MCF 10A (cell line): ENCODE measurements around the gene UBR4. TPM values are rescaled to one million over a fixed set of nuclear protein-coding genes. Genes with fewer than 3 reads are reported as not detected.
A peak's percentile ranks its signal among the peaks of the same experiment; 100 is the strongest.
"Not testable (repeated sequence)": the region's sequence is repeated elsewhere in the genome, so short reads cannot be mapped to it uniquely, and the experiment has no call there.

ENCODE experiments used
- BruUV-seq: library from RNA; stranded (reverse); fragments of 400-500 nt; replicated peaks from 2 replicates; lab custom pipeline; 2021; lab: Mats Ljungman, UMichigan
- CTCF ChIA-PET: fragments of 300-600 bp; sonication (Branson Sonifier 250); formaldehyde crosslinking; extraction: SDS; loops from one replicate; lab custom pipeline; 2021; ENCODE audit warnings: antibody characterized with exemption, inconsistent platforms; lab: Yijun Ruan, JAX
- POLR2A ChIA-PET: fragments of 300-600, 350-650 bp; sonication (Branson Sonifier 250); formaldehyde crosslinking; extraction: SDS; loops from one replicate; lab custom pipeline; 2020; ENCODE audit warnings: antibody characterized with exemption, inconsistent platforms; lab: Yijun Ruan, JAX
- DNase-seq: peaks from one replicate; pipeline ENCODE4 v3.0.0-alpha.2; 2018; ENCODE audit not compliant: unreplicated experiment
- H3K27ac Mint-ChIP-seq: one replicate; pipeline ENCODE4 v1.8.0; 2022; ENCODE audit warnings: mild to moderate bottlenecking, low read depth, mixed read lengths; ENCODE audit not compliant: unreplicated experiment
- H3K27me3 Mint-ChIP-seq: one replicate; pipeline ENCODE4 v1.8.0; 2022; ENCODE audit warnings: mixed read lengths; ENCODE audit not compliant: insufficient read depth, unreplicated experiment
- H3K36me3 Mint-ChIP-seq: one replicate; pipeline ENCODE4 v1.8.0; 2022; ENCODE audit warnings: mild to moderate bottlenecking, moderate library complexity, mixed read lengths; ENCODE audit not compliant: insufficient read depth, unreplicated experiment
- H3K4me1 Mint-ChIP-seq: one replicate; pipeline ENCODE4 v1.8.0; 2022; ENCODE audit warnings: mixed read lengths; ENCODE audit not compliant: insufficient read depth, unreplicated experiment
- H3K4me3 Mint-ChIP-seq: one replicate; pipeline ENCODE4 v1.8.0; 2022; ENCODE audit warnings: mild to moderate bottlenecking, moderate library complexity, mixed read lengths; ENCODE audit not compliant: unreplicated experiment
- H3K9me3 Mint-ChIP-seq: one replicate; pipeline ENCODE4 v1.8.0; 2022; ENCODE audit warnings: mixed read lengths; ENCODE audit not compliant: unreplicated experiment
- intact Hi-C: fragments of 100-400 bp; cut with micrococcal nuclease; formaldehyde crosslinking; loops from 2 replicates; pipeline ENCODE4 v1.14.1; 2022
- total RNA-seq: library from RNA; stranded (reverse); gene quantifications from 2 replicates; pipeline ENCODE4 v1.2.3, GENCODE V29; 2022
- TF ChIP-seq, protein P1 (sequence below): fragments of 200-600 bp; IDR thresholded peaks from one replicate; pipeline ENCODE4 v1.8.0; 2022; ENCODE audit warnings: antibody characterized with exemption, mild to moderate bottlenecking; ENCODE audit not compliant: unreplicated experiment

UBR4 gene
- total RNA-seq, 1 experiment from 2014 or later, result 154 TPM

DNA sequence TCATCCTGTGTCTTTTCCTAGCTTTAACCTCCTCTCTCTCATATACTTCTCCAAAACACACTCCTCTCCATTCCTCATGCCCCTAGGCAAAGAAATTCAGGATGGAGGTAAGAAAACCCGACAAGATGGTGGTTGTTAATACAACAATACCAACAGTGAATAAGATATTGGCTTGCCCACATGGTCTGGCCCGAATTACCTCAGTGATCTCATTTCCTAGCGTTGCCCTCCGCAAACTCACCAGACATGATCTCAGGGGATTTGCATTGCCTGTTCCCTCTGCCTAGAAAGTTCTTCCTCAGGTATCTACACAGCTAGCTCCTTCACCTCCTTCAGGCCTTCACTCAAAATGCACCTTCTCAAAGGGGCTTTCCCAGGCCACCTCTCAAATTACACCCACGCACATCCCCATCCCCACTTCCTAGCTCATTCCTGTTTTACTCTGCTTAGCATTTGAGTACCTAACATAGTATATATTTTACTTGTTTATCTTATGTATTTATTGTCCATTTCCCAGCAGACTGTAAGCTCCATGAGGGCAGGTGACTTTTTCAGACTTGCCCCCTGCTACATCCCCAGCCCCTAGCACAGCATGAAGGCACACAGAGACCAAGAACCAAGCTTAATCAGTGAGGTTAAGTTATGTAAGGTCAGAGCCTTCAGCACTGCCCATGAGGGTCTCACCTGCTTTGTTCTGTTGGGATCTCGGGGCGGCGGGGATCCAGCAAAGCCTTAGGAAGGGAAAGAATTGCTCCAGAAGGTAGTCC is 10.2 kb upstream of the UBR4 start:
- H3K27me3 Mint-ChIP-seq, result no peaks in the 10 kb centered on the region
- POLR2A ChIA-PET, result interaction anchor here (1.3 to 2.7 kb wide), 2 partner anchors 11 to 21 kb away, joined by 3 to 8 read pairs; partner anchors contain the start of gene UBR4

DNA sequence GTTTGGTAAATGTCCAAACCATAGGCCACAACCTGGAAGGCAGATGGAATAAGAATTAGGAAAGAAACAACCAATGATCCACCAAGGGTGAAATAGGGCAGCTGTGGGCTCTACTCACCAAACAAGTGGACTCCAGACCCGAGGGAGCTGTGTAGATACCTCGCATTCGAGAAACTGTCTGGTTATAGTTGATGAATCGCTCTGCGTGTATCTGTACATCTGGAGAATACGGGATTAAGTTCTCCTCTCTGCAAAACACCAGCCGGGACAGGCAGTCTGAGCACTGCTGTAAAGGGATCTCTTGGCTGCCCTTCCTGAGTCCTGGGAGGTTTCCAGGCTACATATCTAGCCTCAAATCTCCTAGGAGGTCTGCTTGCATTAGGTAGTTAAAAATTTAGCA is 9.4 kb upstream of the UBR4 start:
- H3K27me3 Mint-ChIP-seq, result no peaks in the 10 kb centered on the region
- ChIA-PET CTCF (interaction anchor here (0.6 to 1.0 kb wide), 3 partner anchors 18 to 173 kb away, joined by 3 to 4 read pairs (median 3); no protein-coding TSS in a partner anchor), POLR2A (interaction anchor here (0.6 to 2.7 kb wide), 4 partner anchors 8 to 82 kb away, joined by 3 to 8 read pairs (median 3); partner anchors contain the start of gene UBR4)
- BruUV-seq, result no TSS peak
- no peak overlapping the region for H3K27ac Mint-ChIP-seq
- H3K4me1 Mint-ChIP-seq, result no peaks in the 10 kb centered on the region
- DNase-seq, result no peak
- H3K4me3 Mint-ChIP-seq, result no peak overlapping the region
- intact Hi-C loops, result no loop called here
- TF ChIP-seq, protein P1, sequence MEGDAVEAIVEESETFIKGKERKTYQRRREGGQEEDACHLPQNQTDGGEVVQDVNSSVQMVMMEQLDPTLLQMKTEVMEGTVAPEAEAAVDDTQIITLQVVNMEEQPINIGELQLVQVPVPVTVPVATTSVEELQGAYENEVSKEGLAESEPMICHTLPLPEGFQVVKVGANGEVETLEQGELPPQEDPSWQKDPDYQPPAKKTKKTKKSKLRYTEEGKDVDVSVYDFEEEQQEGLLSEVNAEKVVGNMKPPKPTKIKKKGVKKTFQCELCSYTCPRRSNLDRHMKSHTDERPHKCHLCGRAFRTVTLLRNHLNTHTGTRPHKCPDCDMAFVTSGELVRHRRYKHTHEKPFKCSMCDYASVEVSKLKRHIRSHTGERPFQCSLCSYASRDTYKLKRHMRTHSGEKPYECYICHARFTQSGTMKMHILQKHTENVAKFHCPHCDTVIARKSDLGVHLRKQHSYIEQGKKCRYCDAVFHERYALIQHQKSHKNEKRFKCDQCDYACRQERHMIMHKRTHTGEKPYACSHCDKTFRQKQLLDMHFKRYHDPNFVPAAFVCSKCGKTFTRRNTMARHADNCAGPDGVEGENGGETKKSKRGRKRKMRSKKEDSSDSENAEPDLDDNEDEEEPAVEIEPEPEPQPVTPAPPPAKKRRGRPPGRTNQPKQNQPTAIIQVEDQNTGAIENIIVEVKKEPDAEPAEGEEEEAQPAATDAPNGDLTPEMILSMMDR, result no peak
- peaks cover 89% of the 10 kb centered on the region for H3K36me3 Mint-ChIP-seq
- H3K9me3 Mint-ChIP-seq, result no peaks in the 10 kb centered on the region

More for the DNA sequence above, 10.2 kb upstream of the UBR4 start:
- intact Hi-C loops, result no loop called here
- CTCF ChIA-PET, result interaction anchor here (0.5 to 1.0 kb wide), 4 partner anchors 19 to 174 kb away, joined by 3 to 4 read pairs (median 3); no protein-coding TSS in a partner anchor
- BruUV-seq, result no TSS peak
- no peaks in the 10 kb centered on the region for H3K4me1 Mint-ChIP-seq
- TF ChIP-seq, protein P1, result no peak
- no peaks in the 10 kb centered on the region for H3K9me3 Mint-ChIP-seq
- no peak for DNase-seq
- H3K4me3 Mint-ChIP-seq, result no peak overlapping the region
- peaks cover 89% of the 10 kb centered on the region for H3K36me3 Mint-ChIP-seq
- no peak overlapping the region for H3K27ac Mint-ChIP-seq

DNA sequence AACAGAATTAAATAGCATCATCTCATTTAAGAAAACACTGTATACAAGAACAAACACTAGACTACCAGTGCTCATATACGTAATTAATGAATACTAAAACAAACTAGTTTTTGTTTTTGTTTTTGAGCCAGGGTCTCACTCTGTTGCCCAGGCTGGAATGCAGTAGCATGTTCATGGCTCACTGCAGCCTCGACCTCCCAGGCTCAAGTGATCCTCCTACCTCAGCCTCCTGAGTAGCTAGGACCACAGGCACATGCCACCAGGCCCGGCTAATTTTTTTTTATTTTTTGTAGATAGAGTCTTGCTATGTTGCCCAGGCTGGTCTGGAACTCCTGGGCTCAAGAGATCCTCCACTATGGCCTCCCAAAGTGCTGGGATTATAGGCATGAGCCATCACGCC is 6.5 kb upstream of the UBR4 start:
- H3K27ac Mint-ChIP-seq, intact Hi-C loops, POLR2A ChIA-PET, H3K4me3 Mint-ChIP-seq, BruUV-seq, H3K27me3 Mint-ChIP-seq, H3K9me3 Mint-ChIP-seq, DNase-seq: not testable (repeated sequence)
- peaks cover 10% of the 10 kb centered on the region for H3K4me1 Mint-ChIP-seq
- CTCF ChIA-PET, result interaction anchor here (0.6 kb wide), 1 partner anchor 49 kb away, joined by 5 read pairs; no protein-coding TSS in a partner anchor
- H3K36me3 Mint-ChIP-seq, result peaks cover 69% of the 10 kb centered on the region

DNA sequence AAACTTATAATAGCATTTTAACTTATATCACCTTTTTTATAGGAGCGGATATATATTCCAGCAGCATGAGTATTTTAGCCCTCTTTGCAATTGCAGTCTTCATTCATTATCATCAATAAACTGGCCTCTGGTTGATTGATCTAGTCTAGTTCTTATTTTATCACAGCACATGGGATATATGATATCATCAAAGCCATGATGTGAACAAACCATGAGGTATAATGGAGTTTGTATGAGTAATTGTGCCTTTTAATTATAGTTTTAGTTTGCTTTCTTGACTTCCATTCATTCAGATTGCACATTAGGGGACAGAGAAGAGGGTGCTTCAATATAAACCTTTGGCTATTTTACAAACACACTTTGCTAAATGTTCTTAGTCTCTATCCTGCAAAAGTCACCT is 3.5 kb upstream of the UBR4 start:
- DNase-seq, result no peak
- no peak overlapping the region for H3K4me3 Mint-ChIP-seq
- H3K36me3 Mint-ChIP-seq, result peaks cover 51% of the 10 kb centered on the region
- ChIA-PET CTCF (no interaction called here), POLR2A (no interaction called here)
- no peaks in the 10 kb centered on the region for H3K27me3 Mint-ChIP-seq
- peaks cover 15% of the 10 kb centered on the region for H3K4me1 Mint-ChIP-seq
- TF ChIP-seq, protein P1, result no peak
- no peaks in the 10 kb centered on the region for H3K9me3 Mint-ChIP-seq
- no TSS peak for BruUV-seq
- peak overlapping the region; percentile 16 for H3K27ac Mint-ChIP-seq
- intact Hi-C loops, result no loop called here
